Measurements from ENCODE around the gene WDHD1. TPM values are rescaled to one million over a fixed set of nuclear protein-coding genes. Genes with fewer than 3 reads are reported as not detected.

Gene WDHD1
- total RNA-seq, 1 donor from 2014 or later, result 15.0 TPM

DNA sequence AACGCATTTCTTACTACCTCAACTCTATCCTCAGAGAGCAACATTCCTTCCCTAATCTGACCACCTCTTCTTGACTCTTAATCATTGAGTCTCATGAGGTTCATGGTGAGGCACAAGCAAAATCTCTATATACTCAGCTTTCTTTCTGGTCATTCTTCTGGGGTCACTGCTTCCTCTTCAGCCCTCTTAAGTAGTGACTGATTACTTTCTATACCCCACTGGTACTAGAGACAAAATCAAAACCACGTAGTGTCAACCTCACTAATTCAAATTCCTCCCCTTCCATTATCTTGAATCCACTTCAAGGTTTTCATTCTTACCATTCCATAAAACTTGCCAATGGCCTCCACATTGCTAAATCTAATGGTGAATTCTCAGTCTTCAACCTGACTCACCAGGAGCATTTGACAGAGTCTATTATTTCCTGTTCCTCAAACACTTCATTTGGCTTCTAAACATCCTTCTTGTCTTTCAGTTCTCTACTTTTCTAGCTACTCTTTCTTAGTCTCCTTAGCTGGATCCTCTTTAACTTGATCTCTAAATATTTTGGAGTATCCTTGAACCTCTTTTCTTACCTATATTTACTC is 6.8 kb downstream of the WDHD1 start:
- Mint-ChIP-seq H3K36me3 (ENCODE audit: low read depth, unreplicated experiment) (no peaks in the 10 kb centered on the region), H3K4me3 (ENCODE audit: unreplicated experiment) (no peak overlapping the region), H3K9me3 (ENCODE audit: unreplicated experiment) (no peaks in the 10 kb centered on the region), H3K27me3 (ENCODE audit: unreplicated experiment) (no peaks in the 10 kb centered on the region), H3K27ac (ENCODE audit: unreplicated experiment) (no peak overlapping the region), H3K4me1 (ENCODE audit: unreplicated experiment) (peaks cover 4% of the 10 kb centered on the region)
- TF ChIP-seq, protein P1, sequence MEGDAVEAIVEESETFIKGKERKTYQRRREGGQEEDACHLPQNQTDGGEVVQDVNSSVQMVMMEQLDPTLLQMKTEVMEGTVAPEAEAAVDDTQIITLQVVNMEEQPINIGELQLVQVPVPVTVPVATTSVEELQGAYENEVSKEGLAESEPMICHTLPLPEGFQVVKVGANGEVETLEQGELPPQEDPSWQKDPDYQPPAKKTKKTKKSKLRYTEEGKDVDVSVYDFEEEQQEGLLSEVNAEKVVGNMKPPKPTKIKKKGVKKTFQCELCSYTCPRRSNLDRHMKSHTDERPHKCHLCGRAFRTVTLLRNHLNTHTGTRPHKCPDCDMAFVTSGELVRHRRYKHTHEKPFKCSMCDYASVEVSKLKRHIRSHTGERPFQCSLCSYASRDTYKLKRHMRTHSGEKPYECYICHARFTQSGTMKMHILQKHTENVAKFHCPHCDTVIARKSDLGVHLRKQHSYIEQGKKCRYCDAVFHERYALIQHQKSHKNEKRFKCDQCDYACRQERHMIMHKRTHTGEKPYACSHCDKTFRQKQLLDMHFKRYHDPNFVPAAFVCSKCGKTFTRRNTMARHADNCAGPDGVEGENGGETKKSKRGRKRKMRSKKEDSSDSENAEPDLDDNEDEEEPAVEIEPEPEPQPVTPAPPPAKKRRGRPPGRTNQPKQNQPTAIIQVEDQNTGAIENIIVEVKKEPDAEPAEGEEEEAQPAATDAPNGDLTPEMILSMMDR (IDR thresholded peaks at IDR 0.05; ENCODE audit: unreplicated experiment), result no peak
- no peak for DNase-seq (ENCODE audit: low spot score)

DNA sequence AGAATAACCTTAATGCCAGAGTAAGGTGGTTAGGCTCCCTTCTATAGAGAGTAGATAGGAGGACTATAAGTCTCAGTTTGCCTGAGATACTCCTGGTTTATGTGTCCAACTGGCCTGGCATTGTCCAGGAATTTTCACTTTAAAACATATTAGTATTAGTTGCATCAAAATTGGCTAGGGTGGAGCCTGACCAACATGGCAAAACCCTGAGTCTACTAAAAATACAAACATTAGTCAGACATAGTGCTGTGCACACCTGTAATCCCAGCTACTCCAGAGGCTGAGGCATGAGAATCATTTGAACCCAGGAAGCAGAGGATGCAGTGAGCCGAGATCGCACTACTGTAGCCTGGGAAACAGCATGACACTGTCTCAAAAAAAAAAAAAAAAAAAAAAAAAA is 11.9 kb downstream of the WDHD1 start:
- Mint-ChIP-seq H3K9me3 (ENCODE audit: unreplicated experiment) (no peaks in the 10 kb centered on the region), H3K27me3 (ENCODE audit: unreplicated experiment) (no peaks in the 10 kb centered on the region), H3K4me1 (ENCODE audit: unreplicated experiment) (no peaks in the 10 kb centered on the region), H3K4me3 (ENCODE audit: unreplicated experiment) (no peak overlapping the region), H3K36me3 (ENCODE audit: low read depth, unreplicated experiment) (no peaks in the 10 kb centered on the region), H3K27ac (ENCODE audit: unreplicated experiment) (no peak overlapping the region)
- TF ChIP-seq, protein P1 (IDR thresholded peaks at IDR 0.05; ENCODE audit: unreplicated experiment), result no peak
- DNase-seq (ENCODE audit: low spot score), result no peak

DNA sequence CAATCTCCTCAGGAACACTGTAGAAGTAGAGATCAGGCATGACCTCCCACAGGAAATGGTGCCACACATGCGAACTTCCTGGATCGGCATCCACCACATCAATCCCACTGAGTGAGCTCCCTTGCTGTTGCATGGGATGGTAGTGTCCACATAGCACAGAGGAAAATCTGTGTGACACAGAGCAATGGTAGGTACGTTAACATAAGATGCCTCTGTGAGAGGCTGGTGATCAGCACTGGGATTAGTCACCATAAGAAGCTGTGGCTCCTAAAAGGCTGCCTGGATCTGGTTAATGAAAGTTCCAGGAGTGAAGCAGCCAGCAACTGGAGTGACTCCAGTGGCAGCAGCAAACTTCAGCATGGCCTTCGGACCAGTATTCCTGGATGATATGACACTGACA is 21.8 kb downstream of the WDHD1 start:
- Mint-ChIP-seq H3K27ac (ENCODE audit: unreplicated experiment) (no peak overlapping the region), H3K27me3 (ENCODE audit: unreplicated experiment) (no peaks in the 10 kb centered on the region), H3K4me1 (ENCODE audit: unreplicated experiment) (peaks cover 4% of the 10 kb centered on the region), H3K9me3 (ENCODE audit: unreplicated experiment) (no peaks in the 10 kb centered on the region), H3K4me3 (ENCODE audit: unreplicated experiment) (no peak overlapping the region), H3K36me3 (ENCODE audit: low read depth, unreplicated experiment) (no peaks in the 10 kb centered on the region)
- TF ChIP-seq, protein P1 (IDR thresholded peaks at IDR 0.05; ENCODE audit: unreplicated experiment), result no peak
- no peak for DNase-seq (ENCODE audit: low spot score)

DNA sequence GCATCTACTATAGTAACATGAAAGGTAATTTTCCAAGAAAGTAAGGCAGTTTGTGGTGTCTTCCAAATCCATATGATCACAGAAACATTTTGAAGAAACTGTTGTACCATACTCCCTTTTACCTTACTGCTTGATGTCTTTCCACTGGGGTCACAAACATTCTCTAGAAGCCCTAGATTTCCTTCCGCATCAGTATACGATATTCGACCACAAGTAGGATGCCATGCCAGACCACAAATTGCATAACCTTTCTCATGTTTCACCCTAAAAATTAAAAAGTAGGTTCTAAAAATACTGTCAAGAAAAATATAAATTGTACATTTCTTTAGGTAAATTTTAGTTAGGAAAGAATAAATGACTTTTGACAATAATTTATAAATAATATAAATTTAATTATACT is 26.5 kb downstream of the WDHD1 start:
- no peaks in the 10 kb centered on the region for H3K36me3 Mint-ChIP-seq (ENCODE audit: low read depth, unreplicated experiment)
- no peak for DNase-seq (ENCODE audit: low spot score)

DNA sequence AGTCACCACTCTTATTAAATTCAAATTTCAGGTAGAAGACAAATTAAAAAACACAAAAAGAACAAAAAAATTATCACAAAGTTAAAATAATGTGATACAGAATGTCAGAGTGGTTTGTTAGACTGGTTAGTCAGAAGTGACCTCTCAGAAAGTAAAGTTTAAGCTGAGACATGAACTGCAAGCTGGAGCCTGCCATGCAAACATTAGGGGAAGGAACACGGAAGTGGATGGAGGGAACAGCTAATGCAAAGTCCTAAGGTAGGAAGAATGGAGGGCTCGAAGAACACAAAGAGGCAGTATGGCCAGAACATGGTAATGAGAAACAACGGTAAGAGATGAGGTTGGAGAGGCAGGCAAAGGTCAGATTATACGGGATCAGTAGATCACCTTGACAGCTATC is 41.7 kb downstream of the WDHD1 start:
- TF ChIP-seq, protein P1 (IDR thresholded peaks at IDR 0.05; ENCODE audit: unreplicated experiment), result no peak
- no peaks in the 10 kb centered on the region for H3K4me1 Mint-ChIP-seq (ENCODE audit: unreplicated experiment)
- no peak for DNase-seq (ENCODE audit: low spot score)
- H3K27me3 Mint-ChIP-seq (ENCODE audit: unreplicated experiment), result peaks cover 2% of the 10 kb centered on the region
- H3K9me3 Mint-ChIP-seq (ENCODE audit: unreplicated experiment), result no peaks in the 10 kb centered on the region
- H3K27ac Mint-ChIP-seq (ENCODE audit: unreplicated experiment), result no peak overlapping the region
- H3K4me3 Mint-ChIP-seq (ENCODE audit: unreplicated experiment), result no peak overlapping the region
- peaks cover 13% of the 10 kb centered on the region for H3K36me3 Mint-ChIP-seq (ENCODE audit: low read depth, unreplicated experiment)

More for the DNA sequence above, 26.5 kb downstream of the WDHD1 start:
- H3K4me1 Mint-ChIP-seq (ENCODE audit: unreplicated experiment), result peaks cover 4% of the 10 kb centered on the region
- no peaks in the 10 kb centered on the region for H3K27me3 Mint-ChIP-seq (ENCODE audit: unreplicated experiment)
- no peak overlapping the region for H3K4me3 Mint-ChIP-seq (ENCODE audit: unreplicated experiment)
- no peaks in the 10 kb centered on the region for H3K9me3 Mint-ChIP-seq (ENCODE audit: unreplicated experiment)
- TF ChIP-seq, protein P1 (IDR thresholded peaks at IDR 0.05; ENCODE audit: unreplicated experiment), result no peak
- no peak overlapping the region for H3K27ac Mint-ChIP-seq (ENCODE audit: unreplicated experiment)

Measured in endothelial cell (in vitro differentiated cells).